AG04450 (cell line): ENCODE results near the gene BNIP5. TPM values are rescaled to one million over a fixed set of nuclear protein-coding genes. Genes with fewer than 3 reads are reported as not detected.

Experiments used
- CTCF ChIA-PET: fragments of 300-600, 350-600 bp; formaldehyde crosslinking; extraction: SDS; loops from one replicate; lab custom pipeline; 2022; ENCODE audit warnings: antibody characterized with exemption, inconsistent platforms; lab: Charles Lee
- POLR2A ChIA-PET: fragments of 350-600 bp; formaldehyde crosslinking; extraction: SDS; loops from one replicate; lab custom pipeline; 2021; ENCODE audit warnings: antibody characterized with exemption, inconsistent platforms; lab: Yijun Ruan, JAX
- DNase-seq: peaks from one replicate; pipeline ENCODE4 v3.0.0-alpha.2; 2011; ENCODE audit warnings: low read depth, low spot score
- H3K27ac ChIP-seq: one replicate; pipeline ENCODE4 v1.5.1; 2012; ENCODE audit warnings: low read depth, low read length, control low read depth
- H3K27me3 ChIP-seq: one replicate; pipeline ENCODE4 v1.6.0; 2012; ENCODE audit warnings: low read length; ENCODE audit not compliant: control insufficient read depth, insufficient read depth
- H3K4me3 ChIP-seq: 2 replicates; pipeline ENCODE4 v1.5.1; 2011; ENCODE audit warnings: mild to moderate bottlenecking, low read depth, low read length, control low read depth
- H3K9me3 ChIP-seq: 2 replicates; pipeline ENCODE4 v1.5.1; 2012; ENCODE audit warnings: low read length; ENCODE audit not compliant: control insufficient read depth, insufficient read depth
- CTCF ChIP-seq: IDR thresholded peaks from 2 replicates; pipeline ENCODE4 v1.5.1; 2011; ENCODE audit warnings: low read depth, low read length, control low read depth, inconsistent platforms
- polyA plus RNA-seq: library from polyadenylated mRNA; depleted of rRNA; stranded (reverse); fragments of >200 nt; gene quantifications from 2 replicates; pipeline ENCODE4 v1.2.3, GENCODE V29; 2011

BNIP5 gene
- polyA plus RNA-seq, 1 experiment, result not detected

- Histone ChIP-seq H3K4me3 (no peak overlapping the region), H3K27ac (no peak overlapping the region), H3K27me3 (peaks cover 45% of the 10 kb centered on the region), H3K9me3 (no peaks in the 10 kb centered on the region)
- no peak for DNase-seq
- ChIA-PET POLR2A (no interaction called here), CTCF (no interaction called here)
- TF ChIP-seq CTCF, result no peak
These were observed 51.5 kb downstream of the BNIP5 start for GRCh38 chr6:36285187-36285671.

GRCh38 chr6:36284359-36284758 is 52.3 kb downstream of the BNIP5 start:
- POLR2A ChIA-PET, result no interaction called here
- no peak for DNase-seq
- TF ChIP-seq CTCF, result no peak
- no peak overlapping the region for H3K27ac ChIP-seq
- CTCF ChIA-PET, result no interaction called here
- peaks cover 46% of the 10 kb centered on the region for H3K27me3 ChIP-seq
- no peaks in the 10 kb centered on the region for H3K9me3 ChIP-seq
- H3K4me3 ChIP-seq, result no peak overlapping the region

GRCh38 chr6:36283608-36284007 is 53.1 kb downstream of the BNIP5 start:
- POLR2A ChIA-PET, result no interaction called here
- DNase-seq, result no peak
- peaks cover 50% of the 10 kb centered on the region for H3K27me3 ChIP-seq
- no peak overlapping the region for H3K4me3 ChIP-seq
- no peak overlapping the region for H3K27ac ChIP-seq
- TF ChIP-seq CTCF, result no peak
- H3K9me3 ChIP-seq, result no peaks in the 10 kb centered on the region
- CTCF ChIA-PET, result interaction anchor here (1.8 kb wide), 1 partner anchor 19 kb away, joined by 11 read pairs; no protein-coding TSS in a partner anchor

- TF ChIP-seq CTCF, result no peak
- CTCF ChIA-PET, result interaction anchor here (1.6 kb wide), 1 partner anchor 22 kb away, joined by 6 read pairs; no protein-coding TSS in a partner anchor
- no peak for DNase-seq
- Histone ChIP-seq H3K27me3 (peaks cover 54% of the 10 kb centered on the region), H3K4me3 (no peak overlapping the region), H3K27ac (no peak overlapping the region), H3K9me3 (no peaks in the 10 kb centered on the region)
- POLR2A ChIA-PET, result no interaction called here
These were observed 55.7 kb downstream of the BNIP5 start for GRCh38 chr6:36280983-36281382.

GRCh38 chr6:36280467-36280866 is 56.2 kb downstream of the BNIP5 start:
- no peak for TF ChIP-seq CTCF
- H3K9me3 ChIP-seq, result no peaks in the 10 kb centered on the region
- no peak overlapping the region for H3K27ac ChIP-seq
- DNase-seq, result no peak
- peaks cover 48% of the 10 kb centered on the region for H3K27me3 ChIP-seq
- ChIA-PET CTCF (interaction anchor here (1.6 kb wide), 1 partner anchor 22 kb away, joined by 6 read pairs; no protein-coding TSS in a partner anchor), POLR2A (no interaction called here)
- H3K4me3 ChIP-seq, result no peak overlapping the region
